Transverse colon (tissue), 4 donors: ENCODE data around the gene FBXO31. TPM values are rescaled to one million over a fixed set of nuclear protein-coding genes. Genes with fewer than 3 reads are reported as not detected.

ENCODE experiments used
- DNase-seq: peaks from one replicate; pipeline ENCODE4 v3.0.0-alpha.2; 2019
- H3K27ac ChIP-seq, 4 donors: fragments of 200-600 bp; sonication (generic); 2 replicates each; pipeline ENCODE4 v1.5.1; 2016 to 2018; ENCODE audit warnings: inconsistent platforms in 4 of 4
- H3K27me3 ChIP-seq: fragments of 200-600 bp; sonication (generic); 2 replicates; pipeline ENCODE4 v1.5.1; 2017; ENCODE audit warnings: inconsistent platforms
- H3K36me3 ChIP-seq, 4 donors: fragments of 200-600 bp; sonication (generic); 2 replicates each; pipeline ENCODE4 v1.5.1; 2017 to 2019; ENCODE audit warnings: inconsistent platforms in 4 of 4
- H3K4me1 ChIP-seq, 4 donors: fragments of 200-600 bp; sonication (generic); 2 replicates each; pipeline ENCODE4 v1.5.1; 2017 to 2020; ENCODE audit warnings: inconsistent platforms in 4 of 4
- H3K4me3 ChIP-seq, 4 donors: fragments of 200-600 bp; sonication (generic); 1 replicate in 1 of 4; 2 replicates in 3 of 4; pipeline versions ENCODE4 v1.5.1 to v1.6.1; 2017 to 2019; ENCODE audit warnings: inconsistent platforms in 4 of 4
- H3K9me3 ChIP-seq, 2 donors: fragments of 200-600 bp; sonication (generic); 2 replicates each; pipeline ENCODE4 v1.5.1; 2017 to 2019; ENCODE audit warnings: inconsistent platforms in 2 of 2
- CTCF ChIP-seq, 5 experiments: fragments of 200-600 bp in 3 of 5; fragments of 450-650 bp in 2 of 5; sonication (generic) in 3 of 5; IDR thresholded peaks; 1 replicate in 2 of 5; 2 replicates in 3 of 5; pipeline ENCODE4 v1.5.1; 2016 to 2017; ENCODE audit warnings: antibody characterized with exemption in 5 of 5, inconsistent platforms in 3 of 5, mild to moderate bottlenecking in 2 of 5, moderate library complexity in 1 of 5
- EP300 ChIP-seq: sonication (generic); formaldehyde crosslinking; IDR thresholded peaks from one replicate; pipeline ENCODE4 v1.6.1; 2017; ENCODE audit warnings: antibody characterized with exemption, low read depth
- POLR2A ChIP-seq: fragments of 450-650 bp; IDR thresholded peaks from one replicate; pipeline ENCODE4 v1.6.1; 2016; ENCODE audit warnings: antibody characterized with exemption, mild to moderate bottlenecking, moderate library complexity
- POLR2AphosphoS5 ChIP-seq, 3 donors: sonication (generic); formaldehyde crosslinking; IDR thresholded peaks; one replicate each; pipeline ENCODE4 v1.6.1; 2016; ENCODE audit warnings: antibody characterized with exemption in 3 of 3
- WGBS, 2 donors: methylation state at CpG; one replicate each; pipeline ENCODE4 v1.1.5; 2018; ENCODE audit warnings: low coverage in 1 of 2; 5-methylcytosine and 5-hydroxymethylcytosine counted together
- in situ Hi-C, 4 donors: fragments of 200-750 bp; cut with MboI; loops; one replicate each; pipeline versions ENCODE4 v1.15.0 to v1.15.1; 2017; ENCODE audit warnings: low sequenced_read_pairs in 3 of 4, low pct_ligation_motif_present in 1 of 4, low pct_unique_long_range_greater_than_20kb in 1 of 4
- intact Hi-C: fragments of 100-400 bp; cut with DNase I; formaldehyde crosslinking; loops from one replicate; pipeline ENCODE4 v1.15.1; 2023; ENCODE audit warnings: low total_unique reads
- total RNA-seq, 4 donors: library from RNA; depleted of rRNA; stranded (reverse); fragments of >200 nt; gene quantifications; one replicate each; pipeline ENCODE4 v1.1.0, GENCODE V29; 2016

FBXO31 gene
- total RNA-seq, 4 donors from 2014 or later = 83.6 to 403 (median 224) TPM

DNA sequence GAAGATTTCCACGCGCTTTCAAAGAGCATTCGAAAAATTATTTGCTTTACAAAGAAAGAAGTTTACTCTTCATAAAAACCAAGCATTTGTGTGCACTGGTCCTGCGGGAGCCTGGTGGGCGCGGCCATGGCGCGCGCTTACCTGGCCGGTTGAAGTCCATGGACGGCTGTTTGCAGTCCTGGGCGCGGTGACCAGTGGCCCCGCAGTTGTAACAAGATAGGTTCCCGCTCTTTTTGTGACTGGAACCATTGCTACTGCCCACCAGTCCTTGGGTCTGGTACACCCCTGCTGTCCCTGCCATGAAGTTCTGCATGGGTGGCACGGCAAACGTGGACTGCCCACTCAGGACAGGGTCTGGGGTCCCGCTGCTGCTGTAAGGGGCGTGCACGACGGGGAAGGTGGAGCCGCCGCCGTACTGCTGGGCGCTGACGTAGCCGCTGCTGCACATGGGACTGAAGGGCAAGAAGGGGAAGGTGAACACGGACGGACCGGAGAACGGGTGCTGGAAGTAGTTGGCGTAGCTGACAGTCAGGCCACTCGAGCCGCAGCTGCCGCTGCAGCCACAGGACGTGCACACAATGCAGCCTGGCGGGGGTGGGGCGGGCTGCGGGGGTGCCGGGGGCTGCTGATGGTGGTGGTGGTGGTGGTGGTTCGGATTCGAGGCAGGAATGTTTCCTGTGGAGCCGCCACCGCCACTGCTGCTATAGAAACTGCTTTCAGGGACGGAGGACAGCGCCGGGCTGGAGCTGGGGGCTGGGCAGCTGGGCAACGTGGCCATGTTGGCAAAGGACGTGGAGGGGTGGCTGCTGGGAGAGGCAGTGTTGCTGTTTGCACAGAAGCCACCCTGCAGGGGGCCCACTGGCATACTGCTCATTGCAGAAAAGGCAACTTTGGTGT lies 28.0 kb upstream of the FBXO31 start:
- Histone ChIP-seq H3K4me1 (peaks cover 0 to 3% (median 0%) of the 10 kb centered on the region in 4 donors), H3K36me3 (peaks cover 0 to 37% (median 8%) of the 10 kb centered on the region in 4 donors), H3K9me3 (no peaks in the 10 kb centered on the region), H3K27me3 (no peaks in the 10 kb centered on the region), H3K27ac (no peak overlapping the region), H3K4me3 (no peak overlapping the region)
- intact Hi-C loops = loop anchor here (10.0 kb wide), 2 partner anchors 83 to 133 kb away; partner anchors contain the start of gene ZCCHC14
- 90% methylated on average over 49 of the region's 49 CpGs; no CpG with 5 or more reads in 1 of the 2 donors for WGBS, 2 donors
- no peak for TF ChIP-seq CTCF (IDR thresholded peaks at IDR 0.05)
- no peak for TF ChIP-seq POLR2A
- no peak for TF ChIP-seq EP300
- TF ChIP-seq POLR2AphosphoS5 (IDR thresholded peaks at IDR 0.05) = no peak
- in situ Hi-C loops = loop anchor here in 2 of 4 donors (10.0 to 25.0 kb wide), 3 partner anchors 223 to 351 kb away; partner anchors contain the start of gene KLHDC4 (in 1 of the 2)
- DNase-seq = no peak

GRCh38 chr16:87410968-87411367 lies 27.4 kb upstream of the FBXO31 start:
- Histone ChIP-seq H3K27ac (no peak overlapping the region), H3K9me3 (no peaks in the 10 kb centered on the region), H3K4me3 (no peak overlapping the region), H3K36me3 (peaks cover 2 to 31% (median 10%) of the 10 kb centered on the region in 4 donors), H3K27me3 (no peaks in the 10 kb centered on the region), H3K4me1 (peaks cover 0 to 3% (median 0%) of the 10 kb centered on the region in 4 donors)
- TF ChIP-seq POLR2AphosphoS5 (IDR thresholded peaks at IDR 0.05) (no peak), POLR2A (no peak), EP300 (no peak), CTCF (IDR thresholded peaks at IDR 0.05) (no peak)
- no peak for DNase-seq
- intact Hi-C loops (loop anchor here (10.0 kb wide), 2 partner anchors 84 to 134 kb away; partner anchors contain the start of gene ZCCHC14), in situ Hi-C loops (loop anchor here in 2 of 4 donors (10.0 to 25.0 kb wide), 3 partner anchors 224 to 351 kb away; partner anchors contain the start of gene KLHDC4 (in 1 of the 2))
- WGBS, 2 donors = 82 to 98% methylated on average over 5 to 12 of the region's 14 CpGs

DNA sequence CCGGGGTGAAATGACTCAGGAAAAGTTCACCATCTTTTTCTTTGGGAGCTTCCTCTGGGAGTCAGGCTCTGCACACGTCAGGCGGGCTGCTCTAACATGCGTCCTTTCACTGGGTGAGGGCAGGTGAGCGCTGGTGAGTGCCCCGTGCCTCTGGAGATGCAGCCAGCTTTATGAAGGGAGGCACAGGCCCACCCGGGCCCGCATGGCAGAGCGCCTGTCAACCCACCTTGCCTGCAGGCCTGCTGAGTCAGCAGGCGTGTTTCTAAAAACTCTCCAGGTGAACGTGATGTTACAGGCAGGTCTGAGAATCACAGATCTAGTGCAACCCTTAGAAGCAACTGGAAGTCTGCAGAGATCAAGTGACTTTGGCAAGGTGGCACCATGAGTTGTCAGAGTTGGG lies 27.0 kb upstream of the FBXO31 start:
- intact Hi-C loops = loop anchor here (10.0 kb wide), 2 partner anchors 84 to 134 kb away; partner anchors contain the start of gene ZCCHC14
- in situ Hi-C loops = loop anchor here in 2 of 4 donors (10.0 to 25.0 kb wide), 3 partner anchors 224 to 352 kb away; partner anchors contain the start of gene KLHDC4 (in 1 of the 2)
- H3K27me3 ChIP-seq = no peaks in the 10 kb centered on the region
- peaks cover 0 to 3% (median 0%) of the 10 kb centered on the region in 4 donors for H3K4me1 ChIP-seq
- H3K27ac ChIP-seq = no peak overlapping the region
- H3K36me3 ChIP-seq = peaks cover 2 to 31% (median 12%) of the 10 kb centered on the region in 4 donors
- H3K4me3 ChIP-seq = no peak overlapping the region
- DNase-seq = no peak
- 98 to 100% methylated on average over 1 to 8 of the region's 11 CpGs for WGBS, 2 donors
- no peaks in the 10 kb centered on the region for H3K9me3 ChIP-seq
- TF ChIP-seq EP300 = no peak
- TF ChIP-seq CTCF (IDR thresholded peaks at IDR 0.05) = no peak
- TF ChIP-seq POLR2A = no peak
- TF ChIP-seq POLR2AphosphoS5 (IDR thresholded peaks at IDR 0.05) = no peak

DNA sequence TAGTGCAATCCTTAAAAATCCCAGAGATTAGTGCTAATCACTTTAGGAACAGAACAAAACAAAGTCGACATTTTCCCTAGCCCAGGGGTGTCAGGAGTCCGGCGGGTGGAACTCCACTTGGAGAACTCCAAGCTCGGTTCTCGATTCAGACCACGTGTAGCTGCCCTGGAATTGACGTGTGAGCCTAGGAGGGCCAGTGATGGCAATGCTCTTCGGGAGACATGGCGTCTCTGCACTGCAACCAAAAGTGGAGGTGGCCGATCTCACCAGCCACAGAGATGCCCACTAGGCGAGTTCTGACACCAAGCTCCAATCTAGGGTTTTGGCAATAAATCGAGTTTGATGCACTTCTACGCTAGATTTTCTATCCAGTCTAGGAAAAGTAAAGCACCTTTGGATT lies 26.2 kb upstream of the FBXO31 start:
- DNase-seq = no peak
- WGBS, 2 donors = 91 to 94% methylated on average over 4 to 13 of the region's 13 CpGs
- intact Hi-C loops = loop anchor here (10.0 kb wide), 2 partner anchors 85 to 135 kb away; partner anchors contain the start of gene ZCCHC14

More for the DNA sequence above, 26.2 kb upstream of the FBXO31 start:
- H3K4me1 ChIP-seq = peaks cover 0 to 3% (median 0%) of the 10 kb centered on the region in 4 donors
- in situ Hi-C loops = loop anchor here in 2 of 4 donors (10.0 to 25.0 kb wide), 3 partner anchors 225 to 353 kb away; partner anchors contain the start of gene KLHDC4 (in 1 of the 2)
- H3K9me3 ChIP-seq = no peaks in the 10 kb centered on the region
- H3K27me3 ChIP-seq = no peaks in the 10 kb centered on the region
- no peak overlapping the region for H3K4me3 ChIP-seq
- H3K36me3 ChIP-seq = peaks cover 2 to 33% (median 16%) of the 10 kb centered on the region in 4 donors
- H3K27ac ChIP-seq = no peak overlapping the region
- TF ChIP-seq POLR2AphosphoS5 (IDR thresholded peaks at IDR 0.05) = no peak
- no peak for TF ChIP-seq CTCF (IDR thresholded peaks at IDR 0.05)
- TF ChIP-seq POLR2A = no peak
- TF ChIP-seq EP300 = no peak
